Neural cell (in vitro differentiated cells): ENCODE results near the gene FUT7. TPM values are rescaled to one million over a fixed set of nuclear protein-coding genes. Genes with fewer than 3 reads are reported as not detected.

Experiments used
- H2AFZ ChIP-seq: fragments of 200-600, 300-800 bp; sonication (generic), shearing (Covaris generic); 2 replicates; pipeline ENCODE4 v1.6.0; 2014; ENCODE audit warnings: low read depth, mild to moderate bottlenecking, antibody characterized with exemption, low read length, moderate library complexity
- H3F3A ChIP-seq: fragments of 200-600 bp; shearing (Covaris generic); 2 replicates; pipeline ENCODE4 v1.6.1; 2016; ENCODE audit warnings: mild to moderate bottlenecking, moderate library complexity, mixed read lengths, antibody characterized with exemption, low read length; ENCODE audit not compliant: insufficient read depth, poor library complexity, severe bottlenecking
- H3K27ac ChIP-seq: fragments of 200-600, 300-800 bp; sonication (generic), shearing (Covaris generic); 2 replicates; pipeline ENCODE4 v1.5.1; 2014; ENCODE audit warnings: mild to moderate bottlenecking, low read length, moderate library complexity
- H3K27me3 ChIP-seq: fragments of 300-800, 200-600 bp; sonication (generic), shearing (Covaris generic); 2 replicates; pipeline ENCODE4 v1.6.0; 2014; ENCODE audit warnings: mild to moderate bottlenecking, low read depth, low read length, moderate library complexity; ENCODE audit not compliant: insufficient read depth
- H3K36me3 ChIP-seq: fragments of 300-800, 200-600 bp; sonication (generic), shearing (Covaris generic); 2 replicates; pipeline ENCODE4 v1.5.1; 2014; ENCODE audit warnings: mild to moderate bottlenecking, antibody characterized with exemption, low read length, moderate library complexity; ENCODE audit not compliant: insufficient read depth
- H3K4me2 ChIP-seq: fragments of 300-800, 200-600 bp; sonication (generic), shearing (Covaris generic); 2 replicates; pipeline ENCODE4 v1.6.0; 2014; ENCODE audit warnings: mild to moderate bottlenecking, low read length
- H3K4me3 ChIP-seq: fragments of 300-800, 200-600 bp; sonication (generic), shearing (Covaris generic); 2 replicates; pipeline ENCODE4 v1.5.1; 2014; ENCODE audit warnings: mild to moderate bottlenecking, low read length, moderate library complexity
- H3K79me2 ChIP-seq: fragments of 200-600 bp; shearing (Covaris generic); replicated peaks from 2 replicates; pipeline ENCODE4 v1.6.0; 2014; ENCODE audit warnings: mild to moderate bottlenecking, low read length, moderate library complexity; ENCODE audit not compliant: insufficient read depth
- H3K9ac ChIP-seq: fragments of 300-800, 200-600 bp; sonication (generic), shearing (Covaris generic); 2 replicates; pipeline ENCODE4 v1.6.1; 2016; ENCODE audit warnings: mild to moderate bottlenecking, low read length, mixed read lengths
- H3K9me2 ChIP-seq: fragments of 200-600 bp; shearing (Covaris generic); 2 replicates; pipeline ENCODE4 v1.6.1; 2016; ENCODE audit warnings: mild to moderate bottlenecking, low read length, mixed read lengths; ENCODE audit not compliant: insufficient read depth
- H3K9me3 ChIP-seq: fragments of 200-600, 300-800 bp; sonication (generic), shearing (Covaris generic); 2 replicates; pipeline ENCODE4 v1.6.1; 2016; ENCODE audit warnings: mild to moderate bottlenecking, mixed run types, low read length, moderate library complexity, mixed read lengths
- H4K20me1 ChIP-seq: fragments of 200-600 bp; shearing (Covaris generic); 2 replicates; pipeline ENCODE4 v1.6.1; 2016; ENCODE audit warnings: mild to moderate bottlenecking, mixed run types; ENCODE audit not compliant: insufficient read depth
- EZH2 ChIP-seq: fragments of 200-600, 300-800 bp; shearing (Covaris generic), sonication (generic); IDR thresholded peaks from 2 replicates; pipeline ENCODE4 v1.6.1; 2014; ENCODE audit warnings: antibody characterized with exemption, low read length, borderline replicate concordance, mild to moderate bottlenecking; ENCODE audit not compliant: insufficient read depth, poor library complexity, severe bottlenecking
- MXI1 ChIP-seq: fragments of 450-650 bp; conservative IDR thresholded peaks from 2 replicates; pipeline ENCODE4 v1.6.1; 2014; ENCODE audit warnings: antibody characterized with exemption, mild to moderate bottlenecking; ENCODE audit not compliant: poor library complexity, severe bottlenecking
- POLR2AphosphoS5 ChIP-seq: IDR thresholded peaks from 2 replicates; pipeline ENCODE4 v1.6.1; 2012
- RAD21 ChIP-seq: fragments of 450-650 bp; conservative IDR thresholded peaks from 2 replicates; pipeline ENCODE4 v1.6.1; 2014; ENCODE audit warnings: antibody characterized with exemption, mild to moderate bottlenecking, moderate library complexity
- SMC3 ChIP-seq: fragments of 450-650 bp; conservative IDR thresholded peaks from 2 replicates; pipeline ENCODE4 v1.6.1; 2014; ENCODE audit warnings: antibody characterized with exemption, mild to moderate bottlenecking, moderate library complexity; ENCODE audit not compliant: poor library complexity
- TAF1 ChIP-seq: IDR thresholded peaks from 2 replicates; pipeline ENCODE4 v1.6.1; 2012; ENCODE audit warnings: low read depth
- polyA plus RNA-seq: library from polyadenylated mRNA; depleted of rRNA; stranded (reverse); fragments of >200 nt; gene quantifications from 2 replicates; pipeline ENCODE4 v1.2.3, GENCODE V29; 2014
- TF ChIP-seq, protein P1 (sequence below): IDR thresholded peaks from 2 replicates; pipeline ENCODE4 v1.6.1; 2012; ENCODE audit warnings: borderline replicate concordance

Gene FUT7
- polyA plus RNA-seq, 1 donor from 2014 or later, result 0.69 TPM

DNA sequence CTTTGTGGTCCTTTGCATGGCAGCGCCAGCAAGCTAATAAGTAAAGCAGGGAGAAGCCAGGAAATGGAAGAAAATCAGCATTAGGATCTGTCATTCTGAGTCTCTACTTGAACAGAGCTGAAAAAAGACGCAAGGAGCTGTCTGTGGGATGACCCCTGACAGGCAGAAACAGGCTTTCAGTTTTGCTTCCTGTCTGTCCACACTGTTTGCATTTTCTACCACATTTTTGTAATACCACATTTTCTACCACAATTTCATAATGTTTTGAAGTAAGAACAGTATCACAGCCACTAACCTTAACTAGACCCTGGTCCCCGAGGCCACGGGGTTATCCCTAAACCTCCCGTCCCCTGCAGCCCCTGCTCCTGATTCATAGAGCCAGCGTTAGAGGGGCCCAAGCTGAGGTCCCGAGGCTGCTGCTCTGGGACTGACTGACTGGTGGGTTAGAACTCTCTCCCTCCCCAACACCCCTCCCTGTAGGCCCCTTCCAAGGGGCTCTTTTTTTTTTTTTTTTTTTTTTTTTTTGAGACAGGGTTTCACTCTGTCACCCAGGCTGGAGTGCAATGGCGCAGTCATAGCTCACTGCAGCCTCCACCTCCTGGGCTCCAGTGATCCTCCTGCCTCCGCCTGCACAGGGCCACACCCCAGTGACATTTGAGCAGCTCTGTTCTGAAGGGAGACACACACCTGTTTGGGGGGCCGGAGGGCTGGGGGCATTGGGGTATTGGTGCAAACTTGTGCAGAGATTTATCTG, 31.5 kb downstream of the FUT7 start:
- Histone ChIP-seq H3K27ac (no peak overlapping the region), H3K27me3 (no peaks in the 10 kb centered on the region), H2AFZ (no peak overlapping the region)

DNA sequence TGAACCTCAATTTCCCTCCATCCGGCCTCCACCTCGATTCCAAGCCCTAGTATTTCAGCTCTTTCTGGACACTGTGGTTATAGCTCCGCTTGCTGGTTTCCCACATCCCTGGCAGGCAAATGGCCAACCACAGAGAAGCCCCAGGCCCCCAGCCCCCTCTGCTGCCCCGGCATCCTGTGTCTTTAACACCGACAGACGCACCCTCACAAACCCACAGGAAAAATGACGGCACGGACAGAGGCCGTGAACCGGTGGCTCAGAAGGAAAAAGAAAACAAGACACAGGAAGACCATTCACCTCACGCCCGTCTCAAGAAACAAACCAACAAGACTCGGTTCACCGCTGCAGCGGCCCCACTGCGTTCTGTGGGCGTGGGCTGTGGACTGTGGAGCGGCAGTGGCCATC, 34.1 kb downstream of the FUT7 start:
- Histone ChIP-seq H3K27me3 (no peaks in the 10 kb centered on the region), H4K20me1 (no peaks in the 10 kb centered on the region), H3K9me3 (no peaks in the 10 kb centered on the region), H3K4me2 (no peak overlapping the region), H3K4me3 (no peak overlapping the region), H2AFZ (no peak overlapping the region), H3K79me2 (no peaks in the 10 kb centered on the region), H3K9ac (no peak overlapping the region), H3K36me3 (no peaks in the 10 kb centered on the region), H3F3A (no peaks in the 10 kb centered on the region), H3K27ac (no peak overlapping the region), H3K9me2 (no peaks in the 10 kb centered on the region)
- TF ChIP-seq, protein P1, sequence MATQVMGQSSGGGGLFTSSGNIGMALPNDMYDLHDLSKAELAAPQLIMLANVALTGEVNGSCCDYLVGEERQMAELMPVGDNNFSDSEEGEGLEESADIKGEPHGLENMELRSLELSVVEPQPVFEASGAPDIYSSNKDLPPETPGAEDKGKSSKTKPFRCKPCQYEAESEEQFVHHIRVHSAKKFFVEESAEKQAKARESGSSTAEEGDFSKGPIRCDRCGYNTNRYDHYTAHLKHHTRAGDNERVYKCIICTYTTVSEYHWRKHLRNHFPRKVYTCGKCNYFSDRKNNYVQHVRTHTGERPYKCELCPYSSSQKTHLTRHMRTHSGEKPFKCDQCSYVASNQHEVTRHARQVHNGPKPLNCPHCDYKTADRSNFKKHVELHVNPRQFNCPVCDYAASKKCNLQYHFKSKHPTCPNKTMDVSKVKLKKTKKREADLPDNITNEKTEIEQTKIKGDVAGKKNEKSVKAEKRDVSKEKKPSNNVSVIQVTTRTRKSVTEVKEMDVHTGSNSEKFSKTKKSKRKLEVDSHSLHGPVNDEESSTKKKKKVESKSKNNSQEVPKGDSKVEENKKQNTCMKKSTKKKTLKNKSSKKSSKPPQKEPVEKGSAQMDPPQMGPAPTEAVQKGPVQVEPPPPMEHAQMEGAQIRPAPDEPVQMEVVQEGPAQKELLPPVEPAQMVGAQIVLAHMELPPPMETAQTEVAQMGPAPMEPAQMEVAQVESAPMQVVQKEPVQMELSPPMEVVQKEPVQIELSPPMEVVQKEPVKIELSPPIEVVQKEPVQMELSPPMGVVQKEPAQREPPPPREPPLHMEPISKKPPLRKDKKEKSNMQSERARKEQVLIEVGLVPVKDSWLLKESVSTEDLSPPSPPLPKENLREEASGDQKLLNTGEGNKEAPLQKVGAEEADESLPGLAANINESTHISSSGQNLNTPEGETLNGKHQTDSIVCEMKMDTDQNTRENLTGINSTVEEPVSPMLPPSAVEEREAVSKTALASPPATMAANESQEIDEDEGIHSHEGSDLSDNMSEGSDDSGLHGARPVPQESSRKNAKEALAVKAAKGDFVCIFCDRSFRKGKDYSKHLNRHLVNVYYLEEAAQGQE, result no peak
- no peak for TF ChIP-seq TAF1

More for the DNA sequence above, 31.5 kb downstream of the FUT7 start:
- H3K9me3 ChIP-seq, result no peaks in the 10 kb centered on the region
- no peaks in the 10 kb centered on the region for H3K36me3 ChIP-seq
- no peak overlapping the region for H3K4me3 ChIP-seq
- TF ChIP-seq RAD21 (no peak), POLR2AphosphoS5 (no peak), EZH2 (no peak), MXI1 (no peak), SMC3 (no peak)
- TF ChIP-seq, protein P1, result no peak
- H3K9me2 ChIP-seq, result no peaks in the 10 kb centered on the region
- no peaks in the 10 kb centered on the region for H3F3A ChIP-seq
- H4K20me1 ChIP-seq, result no peaks in the 10 kb centered on the region
- no peak overlapping the region for H3K4me2 ChIP-seq
- H3K79me2 ChIP-seq, result no peaks in the 10 kb centered on the region
- H3K9ac ChIP-seq, result no peak overlapping the region
